B cell (primary cell): Measurements from ENCODE around the gene TRIOBP. TPM values are rescaled to one million over a fixed set of nuclear protein-coding genes. Genes with fewer than 3 reads are reported as not detected.

Experiments used
- ATAC-seq: fragments of 200-7000 bp; cut with Tn5 transposase; one replicate; pipeline ENCODE4 v1.10.0; 2021; ENCODE audit warnings: low read depth, mild to moderate bottlenecking, moderate number of reproducible peaks, moderate library complexity
- CTCF ChIA-PET: fragments of 350-600 bp; sonication (Branson Sonifier 250); formaldehyde crosslinking; loops from one replicate; lab custom pipeline; 2021; ENCODE audit warnings: antibody characterized with exemption, inconsistent platforms; lab: Charles Lee
- POLR2A ChIA-PET: fragments of 350-600 bp; sonication (Branson Sonifier 250); formaldehyde crosslinking; loops from one replicate; lab custom pipeline; 2021; ENCODE audit warnings: antibody characterized with exemption; lab: Charles Lee
- DNase-seq: peaks from one replicate; pipeline ENCODE4 v3.0.0; 2013
- H2AFZ ChIP-seq: 2 replicates; pipeline ENCODE4 v1.6.1; 2012; ENCODE audit warnings: mild to moderate bottlenecking, low read depth, low read length; ENCODE audit not compliant: insufficient read depth, poor library complexity, severe bottlenecking
- H3K27ac ChIP-seq, 2 donors: 1 replicate in 1 of 2; 2 replicates in 1 of 2; pipeline ENCODE4 v1.5.1; 2012 to 2013; ENCODE audit warnings: low read length in 2 of 2, mild to moderate bottlenecking in 2 of 2, moderate library complexity in 1 of 2
- H3K27me3 ChIP-seq, 4 experiments: fragments of 200-600 bp in 1 of 4; sonication (generic) in 1 of 4; replicated peaks in 1 of 4; 1 replicate in 2 of 4; 2 replicates in 2 of 4; pipeline versions ENCODE4 v1.6.1 to v1.7.0; 2013 to 2016; ENCODE audit warnings: low read length in 3 of 4, mild to moderate bottlenecking in 2 of 4, mixed read lengths in 1 of 4, moderate library complexity in 1 of 4; ENCODE audit not compliant: insufficient read depth in 4 of 4, control insufficient read depth in 3 of 4; ENCODE audit errors: control extremely low read depth in 1 of 4
- H3K36me3 ChIP-seq, 2 experiments: replicated peaks in 1 of 2; 1 replicate in 1 of 2; 2 replicates in 1 of 2; pipeline versions ENCODE4 v1.6.1 to v1.7.1; 2013; ENCODE audit warnings: low read length in 1 of 2; ENCODE audit not compliant: insufficient read depth in 2 of 2, control insufficient read depth in 1 of 2; ENCODE audit errors: control extremely low read depth in 1 of 2, extremely low read depth in 1 of 2
- H3K4me1 ChIP-seq, 2 donors: fragments of 200-600 bp in 1 of 2; sonication (generic) in 1 of 2; 1 replicate in 1 of 2; 2 replicates in 1 of 2; pipeline versions ENCODE4 v1.5.1 to v1.6.1; 2013 to 2017; ENCODE audit warnings: low read length in 2 of 2; ENCODE audit not compliant: control insufficient read depth in 2 of 2, insufficient read depth in 2 of 2
- H3K4me2 ChIP-seq: replicated peaks from 2 replicates; pipeline ENCODE3; 2012; ENCODE audit warnings: mild to moderate bottlenecking, low read depth, low read length; ENCODE audit not compliant: poor library complexity, severe bottlenecking
- H3K4me3 ChIP-seq, 5 experiments: fragments of 200-600 bp in 1 of 5; sonication (generic) in 1 of 5; 1 replicate in 3 of 5; 2 replicates in 2 of 5; pipeline versions ENCODE4 v1.5.1 to v1.7.0; 2011 to 2016; ENCODE audit warnings: low read length in 4 of 5, mild to moderate bottlenecking in 4 of 5, low read depth in 2 of 5, control low read depth in 1 of 5, moderate library complexity in 1 of 5; ENCODE audit not compliant: insufficient read depth in 1 of 5; ENCODE audit errors: control extremely low read depth in 1 of 5, extremely low read depth in 1 of 5
- H3K79me2 ChIP-seq: fragments of 200-600 bp; sonication (generic); one replicate; pipeline ENCODE4 v1.6.0; 2016; ENCODE audit warnings: low read length; ENCODE audit not compliant: control insufficient read depth, insufficient read depth
- H3K9ac ChIP-seq: fragments of 200-600 bp; sonication (generic); 2 replicates; pipeline ENCODE4 v1.6.1; 2017; ENCODE audit warnings: mild to moderate bottlenecking, low read length, moderate library complexity
- H3K9me3 ChIP-seq, 3 donors: one replicate each; pipeline versions ENCODE4 v1.6.1 to v1.7.1; 2013; ENCODE audit warnings: low read length in 2 of 3; ENCODE audit not compliant: control insufficient read depth in 2 of 3, insufficient read depth in 1 of 3; ENCODE audit errors: control extremely low read depth in 1 of 3
- H4K20me1 ChIP-seq: 2 replicates; pipeline ENCODE4 v1.6.0; 2012; ENCODE audit warnings: mild to moderate bottlenecking, low read length; ENCODE audit not compliant: insufficient read depth, control insufficient read depth, poor library complexity, severe bottlenecking
- H3K27ac Mint-ChIP-seq: one replicate; pipeline ENCODE4 v1.8.0; 2021; ENCODE audit warnings: mixed read lengths
- H3K27me3 Mint-ChIP-seq: one replicate; pipeline ENCODE4 v1.8.0; 2021; ENCODE audit warnings: mixed read lengths
- H3K4me1 Mint-ChIP-seq: one replicate; pipeline ENCODE4 v1.8.0; 2021; ENCODE audit warnings: mixed read lengths
- H3K4me3 Mint-ChIP-seq: one replicate; pipeline ENCODE4 v1.8.0; 2021; ENCODE audit warnings: mixed read lengths
- H3K9me3 Mint-ChIP-seq: one replicate; pipeline ENCODE4 v1.8.0; 2022; ENCODE audit warnings: mixed read lengths; ENCODE audit not compliant: insufficient read depth
- EZH2 ChIP-seq: IDR thresholded peaks from 2 replicates; pipeline ENCODE4 v1.6.1; 2012; ENCODE audit warnings: borderline replicate concordance, low read depth, mild to moderate bottlenecking, moderate library complexity, low read length; ENCODE audit not compliant: insufficient read depth, poor library complexity, severe bottlenecking
- WGBS: methylation state at CpG from one replicate; pipeline ENCODE4 v1.1.5; 2013; ENCODE audit warnings: missing lambda C conversion rate; ENCODE audit not compliant: insufficient coverage; 5-methylcytosine and 5-hydroxymethylcytosine counted together
- intact Hi-C: fragments of 100-400 bp; cut with micrococcal nuclease; formaldehyde crosslinking; loops from one replicate; pipeline ENCODE4 v1.10.0; 2022
- polyA plus RNA-seq: library from polyadenylated mRNA; depleted of rRNA; stranded (reverse); fragments of >200 nt; gene quantifications from 2 replicates; pipeline ENCODE4 v1.2.3, GENCODE V29; 2012
- total RNA-seq, 2 donors: library from RNA; stranded (reverse); fragments of 120-200 nt in 1 of 2; gene quantifications; 1 replicate in 1 of 2; 2 replicates in 1 of 2; pipeline versions ENCODE4 v1.2.3 to v1.2.4, GENCODE V29; 2013 to 2022
- TF ChIP-seq, protein P1 (sequence below): fragments of 200-600 bp; IDR thresholded peaks from one replicate; pipeline ENCODE4 v1.8.0; 2022; ENCODE audit warnings: antibody characterized with exemption, mild to moderate bottlenecking

Gene TRIOBP
- total and polyA plus RNA-seq, 2 donors (not counting 1 experiment from before 2014, with no cell fraction given), result 26.8 to 47.5 TPM

- H3K36me3 ChIP-seq, result peaks cover 0 to 19% of the 10 kb centered on the region in 2 experiments
- H2AFZ ChIP-seq, result peak overlapping the region; percentile 73
- H3K4me2 ChIP-seq, result peak overlapping the region; percentile 97
- TF ChIP-seq EZH2, result no peak
- TF ChIP-seq, protein P1, sequence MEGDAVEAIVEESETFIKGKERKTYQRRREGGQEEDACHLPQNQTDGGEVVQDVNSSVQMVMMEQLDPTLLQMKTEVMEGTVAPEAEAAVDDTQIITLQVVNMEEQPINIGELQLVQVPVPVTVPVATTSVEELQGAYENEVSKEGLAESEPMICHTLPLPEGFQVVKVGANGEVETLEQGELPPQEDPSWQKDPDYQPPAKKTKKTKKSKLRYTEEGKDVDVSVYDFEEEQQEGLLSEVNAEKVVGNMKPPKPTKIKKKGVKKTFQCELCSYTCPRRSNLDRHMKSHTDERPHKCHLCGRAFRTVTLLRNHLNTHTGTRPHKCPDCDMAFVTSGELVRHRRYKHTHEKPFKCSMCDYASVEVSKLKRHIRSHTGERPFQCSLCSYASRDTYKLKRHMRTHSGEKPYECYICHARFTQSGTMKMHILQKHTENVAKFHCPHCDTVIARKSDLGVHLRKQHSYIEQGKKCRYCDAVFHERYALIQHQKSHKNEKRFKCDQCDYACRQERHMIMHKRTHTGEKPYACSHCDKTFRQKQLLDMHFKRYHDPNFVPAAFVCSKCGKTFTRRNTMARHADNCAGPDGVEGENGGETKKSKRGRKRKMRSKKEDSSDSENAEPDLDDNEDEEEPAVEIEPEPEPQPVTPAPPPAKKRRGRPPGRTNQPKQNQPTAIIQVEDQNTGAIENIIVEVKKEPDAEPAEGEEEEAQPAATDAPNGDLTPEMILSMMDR, result no peak
- CTCF ChIA-PET, result interaction anchor here (0.7 to 22.6 kb wide), 19 partner anchors 8 to 239 kb away, joined by 3 to 462 read pairs (median 6); partner anchors contain the start of genes GGA1, LGALS1, NOL12 and SH3BP1
- WGBS, result 14% methylated on average over 5 of the region's 6 CpGs
- H3K4me3 ChIP-seq, result peak overlapping the region; percentile 42 to 74 (median 61)
- H3K4me1 ChIP-seq, result peaks cover 38 to 44% of the 10 kb centered on the region in 2 donors
- H3K9me3 ChIP-seq, result no peaks in the 10 kb centered on the region
- Mint-ChIP-seq H3K4me1 (peaks cover 45% of the 10 kb centered on the region), H3K27me3 (no peaks in the 10 kb centered on the region), H3K4me3 (peak overlapping the region; percentile 98), H3K27ac (peak overlapping the region; percentile 99), H3K9me3 (no peaks in the 10 kb centered on the region)
- no peaks in the 10 kb centered on the region for H3K27me3 ChIP-seq
- H3K9ac ChIP-seq, result peak overlapping the region; percentile 59
- H3K79me2 ChIP-seq, result peaks cover 36% of the 10 kb centered on the region
- peak overlapping the region; percentile 72 to 84 for H3K27ac ChIP-seq
- H4K20me1 ChIP-seq, result peaks cover 8% of the 10 kb centered on the region
- POLR2A ChIA-PET, result interaction anchor here (0.6 to 3.0 kb wide), 12 partner anchors 14 to 49 kb away, joined by 3 to 44 read pairs (median 6); partner anchors contain the start of genes GGA1, LGALS1 and NOL12
- intact Hi-C loops, result loop anchor here (1.0 kb wide), 5 partner anchors 14 to 89 kb away; partner anchors contain the start of genes GGA1 and NOL12
- ATAC-seq (no peak), DNase-seq (no peak)
Measured at GRCh38 chr22:37657590-37658132, 39.2 kb upstream of the TRIOBP start.
